GM23338 (cell line): ENCODE results near the gene KLHL33. TPM values are rescaled to one million over a fixed set of nuclear protein-coding genes. Genes with fewer than 3 reads are reported as not detected.

Experiments
- ATAC-seq: fragments of 200-7000 bp; cut with Tn5 transposase; 3 replicates; pipeline ENCODE4 v1.9.1; 2020
- DNase-seq: peaks from one replicate; pipeline ENCODE4 v3.0.0-alpha.2; 2015; ENCODE audit warnings: low spot score
- H2AFZ ChIP-seq: fragments of 200-600 bp; sonication (generic); 2 replicates; pipeline ENCODE4 v1.8.0; 2016; ENCODE audit warnings: antibody characterized with exemption, mild to moderate bottlenecking, moderate library complexity
- H3F3A ChIP-seq: fragments of 200-600 bp; sonication (generic); replicated peaks from 2 replicates; pipeline ENCODE4 v1.8.0; 2017; ENCODE audit warnings: antibody characterized with exemption, mixed run types, low read depth
- H3K27ac ChIP-seq: fragments of 200-600 bp; sonication (generic); 2 replicates; pipeline ENCODE4 v1.6.1; 2016; ENCODE audit warnings: low read depth
- H3K27me3 ChIP-seq: fragments of 200-600 bp; sonication (generic); 2 replicates; pipeline ENCODE4 v1.8.0; 2016; ENCODE audit warnings: mild to moderate bottlenecking, mixed run types, moderate library complexity; ENCODE audit not compliant: insufficient read depth
- H3K36me3 ChIP-seq: fragments of 200-600 bp; sonication (generic); 2 replicates; pipeline ENCODE4 v1.8.0; 2016; ENCODE audit warnings: mild to moderate bottlenecking; ENCODE audit not compliant: insufficient read depth
- H3K4me1 ChIP-seq: fragments of 200-600 bp; sonication (generic); 2 replicates; pipeline ENCODE4 v1.8.0; 2016; ENCODE audit warnings: mild to moderate bottlenecking, moderate library complexity; ENCODE audit not compliant: insufficient read depth
- H3K4me2 ChIP-seq: fragments of 200-600 bp; sonication (generic); 2 replicates; pipeline ENCODE4 v1.7.1; 2017; ENCODE audit warnings: mixed run types
- H3K4me3 ChIP-seq: fragments of 200-600 bp; sonication (generic); 2 replicates; pipeline ENCODE4 v1.6.1; 2016; ENCODE audit warnings: mixed run types
- H3K79me2 ChIP-seq: fragments of 200-600 bp; sonication (generic); replicated peaks from 2 replicates; pipeline ENCODE4 v1.8.0; 2017; ENCODE audit warnings: mild to moderate bottlenecking; ENCODE audit not compliant: insufficient read depth
- H3K9me2 ChIP-seq: fragments of 200-600 bp; sonication (generic); 2 replicates; pipeline ENCODE4 v1.8.0; 2017; ENCODE audit not compliant: insufficient read depth
- H4K20me1 ChIP-seq: fragments of 200-600 bp; sonication (generic); replicated peaks from 2 replicates; pipeline ENCODE4 v1.8.0; 2017; ENCODE audit warnings: mild to moderate bottlenecking; ENCODE audit not compliant: insufficient read depth
- H3K27ac Mint-ChIP-seq: 2 replicates; pipeline ENCODE4 v1.8.0; 2020; ENCODE audit warnings: inconsistent platforms, mild to moderate bottlenecking, moderate library complexity, mixed read lengths
- H3K27me3 Mint-ChIP-seq: 3 replicates; pipeline ENCODE4 v1.8.0; 2022; ENCODE audit warnings: low read depth, mild to moderate bottlenecking, moderate library complexity, mixed read lengths, inconsistent platforms; ENCODE audit not compliant: insufficient read depth, poor library complexity
- H3K36me3 Mint-ChIP-seq: 3 replicates; pipeline ENCODE4 v1.8.0; 2021; ENCODE audit warnings: low read depth, mild to moderate bottlenecking, inconsistent platforms, moderate library complexity, mixed read lengths
- H3K4me1 Mint-ChIP-seq: 3 replicates; pipeline ENCODE4 v1.8.0; 2020; ENCODE audit warnings: mild to moderate bottlenecking, inconsistent platforms, mixed read lengths
- H3K4me3 Mint-ChIP-seq: 3 replicates; pipeline ENCODE4 v1.8.0; 2021; ENCODE audit warnings: moderate library complexity, mild to moderate bottlenecking, inconsistent platforms, mixed read lengths
- H3K9me3 Mint-ChIP-seq: 3 replicates; pipeline ENCODE4 v1.8.0; 2020; ENCODE audit warnings: moderate library complexity, mild to moderate bottlenecking, inconsistent platforms, mixed read lengths
- CREB1 ChIP-seq: fragments of 250-450 bp; sonication (Bioruptor Pico); IDR thresholded peaks from 2 replicates; pipeline ENCODE4 v1.5.0; 2020; ENCODE audit warnings: low read depth, mild to moderate bottlenecking, moderate library complexity
- CTCF ChIP-seq, 2 experiments: fragments of 200-600 bp in 1 of 2; sonication (generic) in 1 of 2; conservative IDR thresholded peaks; 2 replicates each; pipeline versions ENCODE4 v1.5.1 to v1.6.1; 2016 to 2017; ENCODE audit warnings: antibody characterized with exemption in 2 of 2, low read depth in 2 of 2, mild to moderate bottlenecking in 2 of 2, moderate library complexity in 1 of 2
- ETS1 ChIP-seq: IDR thresholded peaks from 2 replicates; pipeline ENCODE4 v1.6.1; 2016; ENCODE audit warnings: antibody characterized with exemption
- EZH2 ChIP-seq: fragments of 200-600 bp; sonication (generic); IDR thresholded peaks from one replicate; pipeline ENCODE4 v1.8.0; 2017; ENCODE audit warnings: antibody characterized with exemption, mild to moderate bottlenecking, low read depth; ENCODE audit not compliant: unreplicated experiment
- EZH2phosphoT487 ChIP-seq: fragments of 200-600 bp; sonication (generic); IDR thresholded peaks from one replicate; pipeline ENCODE4 v1.8.1; 2018; ENCODE audit warnings: antibody characterized with exemption; ENCODE audit not compliant: unreplicated experiment
- JUNB ChIP-seq: IDR thresholded peaks from one replicate; pipeline ENCODE4 v1.6.1; 2016; ENCODE audit warnings: antibody characterized with exemption; ENCODE audit not compliant: unreplicated experiment
- NANOG ChIP-seq: IDR thresholded peaks from 2 replicates; pipeline ENCODE4 v1.6.1; 2016; ENCODE audit warnings: antibody characterized with exemption, borderline replicate concordance
- POLR2AphosphoS5 ChIP-seq: IDR thresholded peaks from 2 replicates; pipeline ENCODE4 v1.6.1; 2016; ENCODE audit warnings: antibody characterized with exemption, low read depth
- REST ChIP-seq: IDR thresholded peaks from one replicate; pipeline ENCODE4 v1.6.1; 2018; ENCODE audit warnings: antibody characterized with exemption; ENCODE audit not compliant: unreplicated experiment
- STAT1 ChIP-seq: IDR thresholded peaks from one replicate; pipeline ENCODE4 v1.6.1; 2016; ENCODE audit warnings: antibody characterized with exemption; ENCODE audit not compliant: unreplicated experiment
- ZNF114 ChIP-seq: fragments of 250-450 bp; sonication (Bioruptor Pico); IDR thresholded peaks from 2 replicates; pipeline ENCODE4 v1.5.0; 2020; ENCODE audit warnings: mild to moderate bottlenecking, moderate library complexity
- ZNF331 ChIP-seq: fragments of 250-450 bp; sonication (Bioruptor Pico); IDR thresholded peaks from 2 replicates; pipeline ENCODE4 v1.5.0; 2020; ENCODE audit warnings: low read depth, mild to moderate bottlenecking, moderate library complexity
- ZNF462 ChIP-seq: fragments of 250-450 bp; sonication (Bioruptor Pico); IDR thresholded peaks from 2 replicates; pipeline ENCODE4 v1.5.0; 2020; ENCODE audit warnings: mild to moderate bottlenecking, moderate library complexity
- polyA plus RNA-seq: library from polyadenylated mRNA; unstranded; fragments of >200 nt; fragmentation: Nextera tagmentation; extraction: Ambion mirVana; gene quantifications from 2 replicates; pipeline ENCODE4 v1.2.1, GENCODE V29; 2016
- total RNA-seq: library from RNA; depleted of rRNA; stranded (reverse); fragments of >200 nt; shearing (Covaris generic); gene quantifications from 2 replicates; pipeline ENCODE4 v1.2.3, GENCODE V29; 2014

The KLHL33 gene
- total and polyA plus RNA-seq, 2 experiments from 2014 or later = 0.15 to 0.35 TPM

- TF ChIP-seq EZH2 (no peak), POLR2AphosphoS5 (no peak), STAT1 (no peak), ZNF462 (no peak), JUNB (no peak), ZNF114 (no peak), CTCF (conservative IDR thresholded peaks at IDR 0.05; ENCODE audit: low read depth in 2 of 2) (no peak), CREB1 (CRISPR knock-in tag) (no peak), EZH2phosphoT487 (no peak), NANOG (no peak), REST (no peak), ETS1 (no peak), ZNF331 (CRISPR knock-in tag) (no peak)
- Histone ChIP-seq H3K9me2 (peaks cover 6% of the 10 kb centered on the region; the same call in 1 of the 2 replicates), H3K27me3 (no peaks in the 10 kb centered on the region), H3K36me3 (no peaks in the 10 kb centered on the region), H2AFZ (no peak overlapping the region), H4K20me1 (no peaks in the 10 kb centered on the region), H3K4me3 (no peak overlapping the region), H3F3A (0 out of 2 replicates have a peak, but pooled peaks cover 9% of the 10 kb centered on the region), H3K4me2 (no peak overlapping the region), H3K79me2 (no peaks in the 10 kb centered on the region), H3K27ac (no peak overlapping the region), H3K4me1 (peaks cover 23% of the 10 kb centered on the region)
- Mint-ChIP-seq H3K27me3 (peaks cover 6% of the 10 kb centered on the region), H3K27ac (no peak overlapping the region), H3K36me3 (no peaks in the 10 kb centered on the region), H3K4me1 (peaks cover 24% of the 10 kb centered on the region), H3K9me3 (no peaks in the 10 kb centered on the region), H3K4me3 (no peak overlapping the region)
- no peak for DNase-seq
- no peak for ATAC-seq
Observed at GRCh38 chr14:20422886-20423285, 13.1 kb downstream of the KLHL33 start.
